Upper lobe of right lung (tissue), 1 donor: ENCODE measurements around the gene PIP5K1A. TPM values are rescaled to one million over a fixed set of nuclear protein-coding genes. Genes with fewer than 3 reads are reported as not detected.
"Not testable (repeated sequence)": the region's sequence is repeated elsewhere in the genome, so short reads cannot be mapped to it uniquely, and the experiment has no call there.

ENCODE experiments used
- ATAC-seq: fragments of 200-7000 bp; cut with Tn5 transposase; one replicate; pipeline ENCODE4 v1.9.1; 2020; ENCODE audit warnings: mild to moderate bottlenecking, moderate library complexity
- DNase-seq: peaks from one replicate; pipeline ENCODE4 v3.0.0-alpha.2; 2020
- H3K27ac ChIP-seq: fragments of 200-600 bp; one replicate; pipeline ENCODE4 v1.8.0; 2022
- H3K27me3 ChIP-seq: fragments of 200-600 bp; one replicate; pipeline ENCODE4 v1.8.0; 2022; ENCODE audit warnings: mild to moderate bottlenecking
- H3K36me3 ChIP-seq: fragments of 200-600 bp; one replicate; pipeline ENCODE4 v1.8.0; 2022
- H3K4me1 ChIP-seq: fragments of 200-600 bp; one replicate; pipeline ENCODE4 v1.8.0; 2022
- H3K4me3 ChIP-seq: fragments of 200-600 bp; one replicate; pipeline ENCODE4 v1.8.0; 2022; ENCODE audit warnings: mild to moderate bottlenecking
- H3K9me3 ChIP-seq: fragments of 200-600 bp; one replicate; pipeline ENCODE4 v1.8.0; 2022
- CTCF ChIP-seq: fragments of 200-600 bp; IDR thresholded peaks from one replicate; pipeline ENCODE4 v1.8.0; 2022; ENCODE audit warnings: antibody characterized with exemption
- intact Hi-C: fragments of 100-400 bp; cut with DNase I; formaldehyde crosslinking; loops from one replicate; pipeline ENCODE4 v1.11.0; 2022
- total RNA-seq: library from RNA; stranded (reverse); fragmentation: NEBNext Ultra II Directional; extraction: Animal tissue kit (Norgen Biotek cat#: 25700); gene quantifications from one replicate; pipeline ENCODE4 v1.2.1, GENCODE V29; 2021
- donor health status: DM: no; HTN: yes; CAD: no; lungs with severe emphysema.

The PIP5K1A gene
- total RNA-seq, 1 donor from 2014 or later, result 54.0 TPM

GRCh38 chr1:151193856-151194255, 4.5 kb upstream of the PIP5K1A start:
- Histone ChIP-seq H3K9me3 (no peaks in the 10 kb centered on the region), H3K4me3 (no peak overlapping the region), H3K27me3 (no peaks in the 10 kb centered on the region), H3K27ac (no peak overlapping the region), H3K4me1 (peaks cover 19% of the 10 kb centered on the region), H3K36me3 (no peaks in the 10 kb centered on the region)
- intact Hi-C loops, result no loop called here
- DNase-seq (no peak), ATAC-seq (no peak)
- TF ChIP-seq CTCF, result no peak

GRCh38 chr1:151194894-151195594, 3.3 kb upstream of the PIP5K1A start:
- H3K36me3 ChIP-seq, H3K9me3 ChIP-seq, intact Hi-C loops, H3K27me3 ChIP-seq: not testable (repeated sequence)
- ATAC-seq (peak; percentile 58), DNase-seq (peak; percentile 82)
- Histone ChIP-seq H3K4me3 (peak overlapping the region; percentile 12), H3K27ac (peak overlapping the region; percentile 70), H3K4me1 (peaks cover 14% of the 10 kb centered on the region)

DNA sequence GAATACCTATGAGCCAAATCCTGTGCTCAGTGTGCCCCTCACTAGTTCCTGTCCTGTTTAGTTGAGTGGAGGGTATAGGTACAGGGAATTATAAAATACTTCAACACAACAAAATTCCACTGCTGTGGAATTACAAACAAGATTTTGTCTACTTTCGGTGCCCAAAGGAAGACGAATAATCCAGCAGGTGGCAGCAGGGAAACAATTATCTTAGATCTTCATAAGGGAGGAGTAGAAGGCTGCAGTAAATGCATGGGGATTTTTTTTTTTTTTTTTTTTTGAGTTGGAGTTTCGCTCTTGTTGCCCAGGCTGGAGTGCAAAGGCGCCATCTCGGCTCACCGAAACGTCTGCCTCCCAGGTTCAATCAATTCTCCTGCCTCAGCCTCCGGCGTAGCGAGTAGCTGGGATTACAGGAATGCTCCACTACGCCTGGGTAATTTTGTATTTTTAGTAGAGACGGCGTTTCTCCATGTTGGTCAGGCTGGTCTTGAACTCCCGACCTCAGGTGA, 2.0 kb upstream of the PIP5K1A start:
- Histone ChIP-seq H3K36me3 (no peaks in the 10 kb centered on the region), H3K4me3 (peak overlapping the region; percentile 12), H3K9me3 (no peaks in the 10 kb centered on the region), H3K4me1 (peaks cover 19% of the 10 kb centered on the region), H3K27me3 (no peaks in the 10 kb centered on the region), H3K27ac (peak overlapping the region; percentile 70)
- ATAC-seq (peak; percentile 33), DNase-seq (no peak)
- intact Hi-C loops, result no loop called here
- TF ChIP-seq CTCF, result peak; percentile 58

DNA sequence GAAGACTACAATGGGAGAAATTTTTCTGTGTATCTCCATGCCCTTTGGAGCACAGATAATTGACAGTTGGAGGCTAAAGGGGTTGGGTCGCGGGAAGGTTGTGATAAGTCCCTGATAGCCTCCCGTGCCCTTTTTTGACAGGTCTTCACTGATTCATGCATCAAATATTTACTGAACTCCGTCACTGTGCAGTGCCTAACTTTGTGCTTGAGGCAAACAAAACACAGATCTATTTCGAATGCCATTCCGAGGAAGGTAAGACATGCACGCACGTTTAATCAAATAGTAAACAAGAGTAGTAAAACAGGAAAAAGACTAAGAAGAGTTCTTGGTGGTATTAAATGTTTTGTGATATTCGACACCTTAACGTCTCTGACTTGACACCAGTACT, 494 bp upstream of the PIP5K1A start:
- Histone ChIP-seq H3K27ac (peak overlapping the region; percentile 85), H3K27me3 (no peaks in the 10 kb centered on the region), H3K9me3 (no peaks in the 10 kb centered on the region), H3K4me1 (peaks cover 23% of the 10 kb centered on the region), H3K36me3 (peaks cover 7% of the 10 kb centered on the region), H3K4me3 (peak overlapping the region; percentile 82)
- DNase-seq (no peak), ATAC-seq (no peak)
- TF ChIP-seq CTCF, result no peak
- intact Hi-C loops, result no loop called here

- no peak for ATAC-seq
- DNase-seq, result no peak
These were observed 1.7 kb downstream of the PIP5K1A start for GRCh38 chr1:151199873-151200581.

DNA sequence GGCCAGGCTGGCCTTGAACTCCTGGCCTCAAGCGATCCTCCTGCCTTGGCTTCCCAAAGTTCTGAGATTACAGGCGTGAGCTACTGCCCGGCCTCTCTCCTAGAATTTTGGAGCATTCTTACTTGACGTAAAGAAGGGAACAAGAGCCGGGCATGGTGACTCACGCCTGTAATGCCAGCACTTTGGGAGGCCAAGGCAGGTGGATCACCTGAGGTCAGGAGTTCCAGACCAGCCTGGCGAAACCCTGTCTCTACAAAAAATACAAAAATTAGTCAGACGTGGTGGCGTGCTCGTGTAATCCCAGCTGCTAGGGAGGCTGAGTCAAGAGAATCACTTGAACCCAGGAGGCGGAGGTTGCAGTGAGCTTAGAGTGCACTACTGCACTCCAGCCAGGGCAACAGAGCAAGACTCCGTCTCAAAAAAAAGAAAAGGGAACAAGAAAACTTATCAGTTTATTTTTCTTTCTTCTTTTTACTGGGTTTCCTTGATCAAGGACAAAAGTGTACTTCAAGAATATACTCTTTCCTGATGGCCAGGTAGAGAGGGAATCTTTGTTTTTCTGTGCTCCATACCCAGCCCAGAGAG, 7.1 kb downstream of the PIP5K1A start:
- H3K9me3 ChIP-seq, H3K27ac ChIP-seq, DNase-seq, intact Hi-C loops, H3K27me3 ChIP-seq, H3K4me3 ChIP-seq, ATAC-seq: not testable (repeated sequence)
- peaks cover 53% of the 10 kb centered on the region for H3K36me3 ChIP-seq
- H3K4me1 ChIP-seq, result peaks cover 13% of the 10 kb centered on the region

More at GRCh38 chr1:151199873-151200581, 1.7 kb downstream of the PIP5K1A start:
- TF ChIP-seq CTCF, result no peak
- Histone ChIP-seq H3K36me3 (peaks cover 19% of the 10 kb centered on the region), H3K4me1 (peaks cover 23% of the 10 kb centered on the region), H3K27ac (peak overlapping the region; percentile 85), H3K27me3 (no peaks in the 10 kb centered on the region), H3K9me3 (no peaks in the 10 kb centered on the region), H3K4me3 (peak overlapping the region; percentile 82)
- intact Hi-C loops, result no loop called here
